GM19023 (cell line): ENCODE results near the gene SERPINA9.

Source experiments
- ATAC-seq: cut with Tn5 transposase; IDR thresholded peaks from one replicate; pipeline ENCODE4 v1.9.1; 2021; ENCODE audit warnings: mild to moderate bottlenecking, moderate library complexity; ENCODE audit not compliant: unreplicated experiment

SERPINA9 gene

DNA sequence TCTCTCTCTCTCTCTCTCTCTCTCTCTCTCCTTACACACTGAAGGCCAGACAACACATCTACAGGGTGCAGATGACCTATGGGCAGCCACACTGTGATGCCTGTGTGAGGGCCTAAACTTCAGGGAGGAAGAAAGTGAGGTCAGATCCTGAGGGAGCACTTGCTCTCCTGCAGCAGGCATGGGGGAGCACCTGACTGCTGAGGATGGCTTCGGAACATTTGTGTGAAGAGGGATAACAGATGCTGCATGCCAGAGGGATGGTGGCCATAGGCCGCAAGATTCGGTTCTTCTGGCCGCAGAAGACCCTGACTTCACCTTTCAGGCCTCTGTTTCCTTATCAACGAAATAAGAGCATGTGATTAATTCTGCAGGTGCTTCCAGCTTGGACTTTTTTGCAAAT lies 11.7 kb downstream of the SERPINA9 start:
- no peak for ATAC-seq

DNA sequence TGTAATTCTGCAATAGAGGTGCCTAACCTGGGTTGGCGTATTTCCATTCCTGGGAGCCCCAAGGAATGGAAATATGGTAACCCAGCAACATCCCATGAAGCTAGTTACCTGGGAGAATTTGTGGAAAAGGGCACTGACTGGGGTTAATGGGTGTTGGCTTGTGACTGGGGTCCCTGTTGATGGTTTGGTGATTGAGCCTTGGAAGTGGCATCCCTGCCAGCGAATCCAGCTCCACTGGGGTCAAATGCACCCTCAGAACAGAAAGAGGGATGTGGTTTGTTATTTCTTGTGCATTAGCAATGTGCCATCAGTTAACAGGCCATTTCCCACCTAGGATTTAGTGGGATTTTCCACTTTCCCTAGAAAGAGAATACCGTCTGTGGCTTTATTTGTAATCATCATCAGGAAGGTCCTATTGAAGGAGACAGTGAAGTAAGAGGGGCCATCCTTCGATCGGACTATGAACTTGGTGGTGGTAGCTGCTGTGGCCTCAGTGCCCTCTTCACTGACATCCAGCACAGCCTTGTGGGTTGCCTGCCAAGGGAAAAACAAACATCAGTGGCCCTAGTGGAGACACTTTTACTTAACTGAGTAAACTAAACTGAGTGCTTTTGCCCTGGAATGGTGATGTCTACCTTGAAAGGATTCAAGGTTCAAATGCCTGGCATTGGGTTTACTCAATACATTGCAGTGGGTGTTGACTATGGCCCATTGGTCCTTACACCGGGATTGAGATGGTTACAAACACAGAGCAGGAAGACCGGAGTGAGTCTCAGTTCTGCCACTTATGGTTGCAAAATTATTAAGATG lies 13.0 kb downstream of the SERPINA9 start:
- no peak for ATAC-seq

GRCh38 chr14:94462219-94462551 lies 13.8 kb downstream of the SERPINA9 start:
- ATAC-seq, result no peak

GRCh38 chr14:94461526-94462218 lies 14.3 kb downstream of the SERPINA9 start:
- no peak for ATAC-seq

DNA sequence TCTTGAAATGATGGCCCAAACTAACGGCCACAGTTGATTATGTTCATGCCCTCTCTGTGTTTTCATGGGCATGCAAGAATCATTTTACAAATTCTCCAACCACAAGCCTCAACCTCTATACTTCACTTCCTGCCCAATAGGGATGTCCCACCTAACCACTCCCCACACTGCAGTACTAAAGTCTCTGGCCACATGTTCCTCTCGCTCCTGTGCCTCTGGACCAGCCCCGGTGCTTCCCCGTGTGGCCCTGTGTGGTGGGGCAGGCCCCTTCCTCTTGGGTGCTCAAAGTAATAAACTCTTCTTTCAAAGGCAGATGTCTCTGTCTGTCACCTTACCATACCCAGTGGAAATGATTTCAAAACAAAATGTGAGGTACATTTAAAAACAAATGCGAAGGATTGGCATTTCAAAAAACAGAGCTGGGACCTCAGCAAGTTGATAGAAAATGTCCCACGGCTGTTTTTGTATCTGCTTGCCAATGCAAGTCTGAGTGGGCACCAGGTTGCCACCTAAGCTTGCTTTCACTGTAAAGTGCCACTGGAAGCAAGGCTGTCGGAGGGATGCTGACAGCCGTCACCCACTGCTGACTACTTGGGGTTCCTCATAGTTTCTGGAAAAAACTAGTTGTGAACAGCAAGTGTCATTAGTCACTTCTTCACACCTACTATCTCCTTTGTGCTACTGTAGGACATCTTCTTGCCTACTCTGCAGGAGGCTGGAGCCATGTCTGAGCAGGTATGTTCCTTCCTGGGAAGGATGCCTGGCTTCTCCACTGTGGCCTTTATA lies 15.2 kb downstream of the SERPINA9 start:
- ATAC-seq, result no peak

GRCh38 chr14:94458558-94459205 lies 17.3 kb downstream of the SERPINA9 start:
- ATAC-seq, result no peak

- ATAC-seq, result no peak
These were observed 17.9 kb downstream of the SERPINA9 start for GRCh38 chr14:94458096-94458495.

- ATAC-seq, result no peak
These were observed 20.1 kb downstream of the SERPINA9 start for GRCh38 chr14:94455928-94456327.

- no peak for ATAC-seq
These were observed 24.2 kb downstream of the SERPINA9 start for GRCh38 chr14:94451826-94452225.

DNA sequence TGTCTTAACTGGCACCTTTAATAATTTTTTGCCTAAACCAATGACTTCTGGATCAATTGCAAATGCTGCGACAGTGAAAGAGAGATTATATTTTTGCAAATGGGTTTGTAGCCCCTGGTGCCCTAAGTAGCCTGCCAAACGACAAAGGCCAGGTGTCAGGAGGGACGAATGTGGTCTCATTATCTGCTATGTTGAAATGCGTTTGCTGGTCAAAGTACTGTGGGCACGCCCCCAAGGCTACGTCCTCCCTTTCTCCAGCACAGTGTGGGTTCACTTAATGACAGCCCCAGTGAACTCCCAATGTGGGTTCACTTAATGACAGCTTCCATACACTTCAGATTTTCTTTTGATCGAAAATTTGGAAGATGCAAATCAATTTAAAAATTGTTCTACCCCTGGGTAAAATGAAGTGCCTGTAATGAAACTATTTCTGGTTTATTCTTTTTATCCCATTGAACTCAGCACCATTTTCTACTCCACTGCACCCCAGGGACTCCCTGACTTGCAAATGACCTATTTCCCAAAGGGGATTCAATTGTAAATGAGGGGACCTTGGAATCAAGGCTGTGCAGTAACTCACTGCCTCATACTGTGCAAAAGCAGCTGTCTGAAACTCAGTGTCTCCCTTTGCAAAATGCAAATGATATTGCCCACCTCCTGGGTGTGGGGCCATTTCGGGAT lies 24.8 kb downstream of the SERPINA9 start:
- no peak for ATAC-seq

- ATAC-seq, result no peak
These were observed 25.3 kb downstream of the SERPINA9 start for GRCh38 chr14:94450722-94451090.

GRCh38 chr14:94449930-94450329 lies 26.1 kb downstream of the SERPINA9 start:
- no peak for ATAC-seq

DNA sequence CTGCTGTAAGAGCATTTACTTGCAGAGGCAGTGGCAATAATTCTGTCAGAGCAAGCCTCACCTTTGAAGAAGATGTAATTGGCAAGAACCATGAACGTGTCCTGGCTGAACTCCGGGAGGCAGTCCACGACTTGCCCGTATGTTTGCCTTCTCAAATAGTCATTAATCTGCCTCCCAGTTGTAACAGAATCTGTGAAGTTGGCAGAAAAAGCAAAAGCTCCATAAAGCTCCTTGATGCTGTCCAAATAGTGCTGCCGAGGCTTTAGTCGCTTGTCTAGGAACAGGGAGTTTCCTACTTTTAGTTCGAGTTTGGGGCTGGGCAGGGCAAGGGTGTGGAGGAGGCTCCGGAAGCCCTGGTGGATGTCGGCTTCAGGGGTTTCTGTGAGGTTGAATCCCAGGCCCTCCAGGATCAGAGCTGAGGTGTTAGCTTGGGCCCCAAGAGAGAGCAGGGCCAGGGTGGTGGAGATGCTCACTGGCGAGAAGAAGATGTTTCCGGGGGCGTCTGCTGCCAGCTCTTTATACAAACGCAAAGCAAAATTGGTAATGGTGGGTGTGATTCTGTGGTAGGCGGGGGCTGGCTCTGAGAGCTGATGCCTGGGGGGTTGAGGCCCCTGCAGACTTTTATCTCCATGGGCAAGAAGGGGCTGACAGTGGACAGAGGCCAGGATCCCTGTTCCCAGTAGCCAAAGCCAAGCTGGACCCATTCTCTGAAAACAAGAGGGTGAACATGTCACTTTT lies 27.8 kb downstream of the SERPINA9 start:
- ATAC-seq, result no peak

DNA sequence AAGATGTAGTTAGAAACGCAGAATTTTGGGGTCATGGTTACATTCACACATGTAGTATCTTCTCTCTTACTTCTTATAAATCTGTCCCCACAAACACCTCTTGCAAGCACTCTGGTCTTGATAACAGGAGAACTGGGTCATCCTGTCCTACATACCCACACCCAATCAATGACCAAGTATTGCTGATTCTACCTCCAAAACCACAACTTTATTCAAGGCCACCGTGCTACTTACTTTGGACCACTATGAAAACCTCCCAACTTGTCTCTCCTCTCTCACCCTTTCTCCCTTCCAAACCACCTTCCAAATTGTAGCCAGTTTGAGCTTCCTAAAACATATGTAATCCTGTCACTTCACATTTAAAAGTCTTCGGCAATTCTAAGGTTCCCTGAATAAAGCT lies 28.8 kb downstream of the SERPINA9 start:
- ATAC-seq, result no peak

DNA sequence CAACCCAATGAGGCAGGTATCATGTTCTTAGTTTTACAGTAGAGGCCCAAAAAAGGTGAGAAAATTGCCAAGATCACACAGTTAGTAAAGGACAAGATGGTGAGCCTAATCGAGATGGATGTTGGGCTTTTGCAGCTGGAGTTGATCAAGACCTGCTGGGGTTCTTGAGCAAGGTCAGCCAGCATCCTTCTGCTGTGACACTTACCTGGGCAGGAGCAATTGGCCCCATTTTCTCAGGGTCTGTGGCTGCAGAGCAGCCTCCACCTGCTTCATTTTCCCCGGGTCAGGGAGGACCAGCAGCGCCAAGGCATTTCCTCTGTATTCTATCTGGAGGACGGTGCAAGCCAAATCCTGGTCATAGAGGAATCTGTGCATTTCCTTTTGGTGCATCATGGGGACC lies 29.9 kb downstream of the SERPINA9 start:
- no peak for ATAC-seq

- ATAC-seq, result no peak
These were observed 31.0 kb downstream of the SERPINA9 start for GRCh38 chr14:94445003-94445402.

DNA sequence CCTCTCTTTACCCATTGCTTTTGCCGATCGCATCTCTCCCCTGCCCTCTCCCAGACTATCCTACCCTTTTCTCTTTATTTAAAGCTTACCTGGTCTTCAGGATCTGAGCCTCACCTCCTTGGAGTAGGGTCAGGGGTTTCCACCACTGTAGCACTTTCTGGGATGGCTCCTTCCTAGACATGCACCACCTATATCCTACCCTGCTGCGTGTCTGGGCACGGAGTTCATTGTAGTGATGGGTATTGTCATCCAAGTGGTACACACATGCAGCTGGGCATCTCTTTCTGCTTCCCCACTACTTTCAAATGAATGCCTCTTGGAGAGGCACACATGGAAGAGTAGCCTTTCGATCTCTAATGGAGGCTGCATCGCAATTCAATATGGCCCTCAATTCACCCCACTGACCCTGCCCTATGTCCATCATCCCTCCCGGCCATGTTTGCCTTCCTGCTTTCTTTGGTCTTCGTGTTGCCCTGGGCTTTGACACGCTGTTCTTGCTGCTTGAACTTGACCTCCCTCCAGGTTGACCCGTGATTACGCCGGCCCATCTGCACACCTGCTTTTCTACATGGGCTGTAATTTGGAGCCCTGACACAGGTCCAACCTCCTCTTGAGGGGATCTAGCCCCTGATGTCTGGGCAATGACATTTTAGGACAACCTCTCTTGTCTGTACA lies 34.3 kb downstream of the SERPINA9 start:
- no peak for ATAC-seq

DNA sequence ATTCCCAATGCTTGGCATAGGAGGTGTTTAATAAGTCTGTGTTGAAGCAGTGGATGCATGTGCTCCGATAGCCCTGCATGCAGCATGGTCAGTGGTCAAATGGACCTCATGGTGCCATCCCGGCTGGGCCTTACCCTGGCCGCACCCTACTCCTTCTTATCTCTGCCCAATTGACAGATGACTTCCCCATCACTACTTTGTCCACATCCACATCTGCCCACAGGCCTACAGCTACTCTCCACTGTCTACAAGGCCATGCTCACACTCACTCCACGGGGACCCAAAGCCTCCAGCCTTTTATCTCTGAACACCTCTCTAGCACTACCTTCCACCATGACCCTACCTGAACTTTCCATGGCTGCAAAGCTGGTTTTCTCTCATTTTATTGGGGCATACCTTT lies 34.9 kb downstream of the SERPINA9 start:
- no peak for ATAC-seq

GRCh38 chr14:94439453-94440057 lies 36.4 kb downstream of the SERPINA9 start:
- no peak for ATAC-seq
